Mononuclear cell (primary cell): ENCODE measurements around the gene RESP18. TPM values are rescaled to one million over a fixed set of nuclear protein-coding genes. Genes with fewer than 3 reads are reported as not detected.

Source experiments
- H3K27me3 ChIP-seq: 2 replicates; pipeline ENCODE4 v1.6.0; 2011; ENCODE audit warnings: low read length, control low read depth; ENCODE audit not compliant: insufficient read depth
- H3K4me1 ChIP-seq: 2 replicates; pipeline ENCODE4 v1.5.1; 2011; ENCODE audit warnings: mild to moderate bottlenecking, low read length, control low read depth; ENCODE audit not compliant: insufficient read depth
- H3K4me3 ChIP-seq: 2 replicates; pipeline ENCODE4 v1.5.1; 2011; ENCODE audit warnings: mild to moderate bottlenecking, low read length, moderate library complexity
- H3K9me3 ChIP-seq: 2 replicates; pipeline ENCODE4 v1.5.1; 2011; ENCODE audit warnings: low read depth, mild to moderate bottlenecking, control low read depth, low read length
- total RNA-seq: library from RNA; depleted of rRNA; stranded (reverse); fragments of >200 nt; gene quantifications from one replicate; pipeline ENCODE4 v1.2.3, GENCODE V29; 2012

The RESP18 gene
- not detected for total RNA-seq

- no peaks in the 10 kb centered on the region for H3K9me3 ChIP-seq
- H3K4me1 ChIP-seq: no peaks in the 10 kb centered on the region
- H3K4me3 ChIP-seq: no peak within 1 kb of the TSS
- peaks cover 70% of the 10 kb centered on the region for H3K27me3 ChIP-seq
Measured at GRCh38 chr2:219332542-219332941, at the start of gene RESP18. Gene RESP18 (minus strand): TSS chr2:219332744.

- H3K27me3 ChIP-seq: no peaks in the 10 kb centered on the region
- H3K9me3 ChIP-seq: no peaks in the 10 kb centered on the region
- H3K4me1 ChIP-seq: peaks cover 4% of the 10 kb centered on the region
- no peak overlapping the region for H3K4me3 ChIP-seq
Measured at GRCh38 chr2:219381448-219381847, 48.9 kb upstream of the RESP18 start.

- Histone ChIP-seq H3K4me3 (no peak overlapping the region), H3K4me1 (no peaks in the 10 kb centered on the region), H3K9me3 (no peaks in the 10 kb centered on the region), H3K27me3 (no peaks in the 10 kb centered on the region)
Measured at GRCh38 chr2:219380926-219381325, 48.4 kb upstream of the RESP18 start.

GRCh38 chr2:219378163-219378851, 45.8 kb upstream of the RESP18 start:
- H3K27me3 ChIP-seq: no peaks in the 10 kb centered on the region
- H3K9me3 ChIP-seq: no peaks in the 10 kb centered on the region
- no peak overlapping the region for H3K4me3 ChIP-seq
- H3K4me1 ChIP-seq: no peaks in the 10 kb centered on the region

- H3K27me3 ChIP-seq: no peaks in the 10 kb centered on the region
- H3K9me3 ChIP-seq: no peaks in the 10 kb centered on the region
- H3K4me3 ChIP-seq: no peak overlapping the region
- no peaks in the 10 kb centered on the region for H3K4me1 ChIP-seq
Measured at GRCh38 chr2:219369447-219369861, 36.9 kb upstream of the RESP18 start.

GRCh38 chr2:219368690-219369191, 36.2 kb upstream of the RESP18 start:
- H3K27me3 ChIP-seq: no peaks in the 10 kb centered on the region
- no peaks in the 10 kb centered on the region for H3K9me3 ChIP-seq
- H3K4me1 ChIP-seq: no peaks in the 10 kb centered on the region
- H3K4me3 ChIP-seq: no peak overlapping the region

GRCh38 chr2:219362524-219363164, 30.1 kb upstream of the RESP18 start:
- Histone ChIP-seq H3K4me3 (no peak overlapping the region), H3K27me3 (peaks cover 25% of the 10 kb centered on the region), H3K9me3 (no peaks in the 10 kb centered on the region), H3K4me1 (peaks cover 19% of the 10 kb centered on the region)

- Histone ChIP-seq H3K9me3 (no peaks in the 10 kb centered on the region), H3K27me3 (peaks cover 25% of the 10 kb centered on the region), H3K4me1 (peaks cover 24% of the 10 kb centered on the region), H3K4me3 (no peak overlapping the region)
Measured at GRCh38 chr2:219362072-219362471, 29.5 kb upstream of the RESP18 start.

- H3K27me3 ChIP-seq: peaks cover 25% of the 10 kb centered on the region
- peaks cover 30% of the 10 kb centered on the region for H3K4me1 ChIP-seq
- no peaks in the 10 kb centered on the region for H3K9me3 ChIP-seq
- no peak overlapping the region for H3K4me3 ChIP-seq
Measured at GRCh38 chr2:219358170-219359075, 25.9 kb upstream of the RESP18 start.

- Histone ChIP-seq H3K4me1 (peaks cover 24% of the 10 kb centered on the region), H3K4me3 (no peak overlapping the region), H3K9me3 (no peaks in the 10 kb centered on the region), H3K27me3 (peaks cover 25% of the 10 kb centered on the region)
Measured at GRCh38 chr2:219356834-219357233, 24.3 kb upstream of the RESP18 start.

- Histone ChIP-seq H3K4me3 (no peak overlapping the region), H3K9me3 (no peaks in the 10 kb centered on the region), H3K27me3 (peaks cover 16% of the 10 kb centered on the region), H3K4me1 (peaks cover 24% of the 10 kb centered on the region)
Measured at GRCh38 chr2:219354582-219354981, 22.0 kb upstream of the RESP18 start.

- peaks cover 4% of the 10 kb centered on the region for H3K27me3 ChIP-seq
Measured at GRCh38 chr2:219353129-219353528, 20.6 kb upstream of the RESP18 start.

GRCh38 chr2:219352448-219353023, 20.0 kb upstream of the RESP18 start:
- H3K4me3 ChIP-seq: no peak overlapping the region
- H3K9me3 ChIP-seq: no peaks in the 10 kb centered on the region
- peaks cover 2% of the 10 kb centered on the region for H3K27me3 ChIP-seq
- peaks cover 10% of the 10 kb centered on the region for H3K4me1 ChIP-seq

More at GRCh38 chr2:219353129-219353528, 20.6 kb upstream of the RESP18 start:
- no peak overlapping the region for H3K4me3 ChIP-seq
- no peaks in the 10 kb centered on the region for H3K9me3 ChIP-seq
- H3K4me1 ChIP-seq: peaks cover 16% of the 10 kb centered on the region

- H3K9me3 ChIP-seq: no peaks in the 10 kb centered on the region
- no peak overlapping the region for H3K4me3 ChIP-seq
- H3K4me1 ChIP-seq: no peaks in the 10 kb centered on the region
- H3K27me3 ChIP-seq: peaks cover 2% of the 10 kb centered on the region
Measured at GRCh38 chr2:219350710-219351221, 18.2 kb upstream of the RESP18 start.
